GM18870 (cell line): ENCODE measurements around the gene PAEP.

Source experiments
- ATAC-seq: cut with Tn5 transposase; IDR thresholded peaks from one replicate; pipeline ENCODE4 v1.9.1; 2021; ENCODE audit warnings: moderate library complexity; ENCODE audit not compliant: unreplicated experiment

PAEP gene

GRCh38 chr9:135574943-135575342 lies 13.4 kb downstream of the PAEP start:
- ATAC-seq = no peak

- no peak for ATAC-seq
Measured at GRCh38 chr9:135575995-135576631, 14.6 kb downstream of the PAEP start.

- ATAC-seq = no peak
Measured at GRCh38 chr9:135577256-135577655, 15.7 kb downstream of the PAEP start.

- ATAC-seq = no peak
Measured at GRCh38 chr9:135579356-135579755, 17.8 kb downstream of the PAEP start.

GRCh38 chr9:135579889-135580660 lies 18.5 kb downstream of the PAEP start:
- ATAC-seq = no peak

GRCh38 chr9:135580664-135581380 lies 19.3 kb downstream of the PAEP start:
- ATAC-seq = no peak

GRCh38 chr9:135581636-135582426 lies 20.3 kb downstream of the PAEP start:
- no peak for ATAC-seq

- ATAC-seq = no peak
Measured at GRCh38 chr9:135582541-135582940, 21.0 kb downstream of the PAEP start.

- no peak for ATAC-seq
Measured at GRCh38 chr9:135582966-135583687, 21.6 kb downstream of the PAEP start.

- no peak for ATAC-seq
Measured at GRCh38 chr9:135583688-135584011, 22.1 kb downstream of the PAEP start.

GRCh38 chr9:135584371-135584770 lies 22.8 kb downstream of the PAEP start:
- ATAC-seq = no peak

GRCh38 chr9:135584934-135585333 lies 23.4 kb downstream of the PAEP start:
- ATAC-seq = no peak

- ATAC-seq = no peak
Measured at GRCh38 chr9:135586601-135587109, 25.1 kb downstream of the PAEP start.

- no peak for ATAC-seq
Measured at GRCh38 chr9:135587658-135588057, 26.1 kb downstream of the PAEP start.

- ATAC-seq = no peak
Measured at GRCh38 chr9:135588371-135588770, 26.8 kb downstream of the PAEP start.

- no peak for ATAC-seq
Measured at GRCh38 chr9:135588886-135589595, 27.5 kb downstream of the PAEP start.

- ATAC-seq = no peak
Measured at GRCh38 chr9:135589596-135590485, 28.3 kb downstream of the PAEP start.

- ATAC-seq = no peak
Measured at GRCh38 chr9:135590486-135591079, 29.0 kb downstream of the PAEP start.
